RWPE2 (cell line): ENCODE data around the gene TRPT1.

Experiments used
- ATAC-seq: fragments of 200-7000 bp; cut with Tn5 transposase; 3 replicates; pipeline ENCODE4 v1.9.1; 2021; ENCODE audit warnings: low read depth
- DNase-seq: peaks from one replicate; pipeline ENCODE4 v3.0.0-alpha.2; 2020; ENCODE audit warnings: low spot score
- H3K27ac ChIP-seq: fragments of 450-650 bp; 2 replicates; pipeline ENCODE4 v1.5.1; 2017; ENCODE audit warnings: mild to moderate bottlenecking; ENCODE audit not compliant: poor library complexity, severe bottlenecking
- H3K27me3 ChIP-seq: fragments of 250-450 bp; sonication (Bioruptor Pico); 2 replicates; pipeline ENCODE4 v1.5.1; 2021; ENCODE audit warnings: mild to moderate bottlenecking, moderate library complexity; ENCODE audit not compliant: insufficient read depth, poor library complexity, severe bottlenecking
- H3K36me3 ChIP-seq: fragments of 250-450 bp; sonication (Bioruptor Pico); 2 replicates; pipeline ENCODE4 v1.5.1; 2020; ENCODE audit warnings: low read depth, mild to moderate bottlenecking, moderate library complexity
- H3K4me1 ChIP-seq: fragments of 250-450 bp; sonication (Bioruptor Pico); 2 replicates; pipeline ENCODE4 v1.5.1; 2021; ENCODE audit warnings: mild to moderate bottlenecking, moderate library complexity; ENCODE audit not compliant: insufficient read depth, poor library complexity, severe bottlenecking
- H3K4me3 ChIP-seq: fragments of 250-450 bp; sonication (Bioruptor Pico); 2 replicates; pipeline ENCODE4 v1.5.1; 2021; ENCODE audit warnings: mild to moderate bottlenecking, moderate library complexity; ENCODE audit not compliant: severe bottlenecking
- H3K9me3 ChIP-seq: fragments of 250-450 bp; sonication (Bioruptor Pico); 2 replicates; pipeline ENCODE4 v1.5.1; 2021; ENCODE audit warnings: mild to moderate bottlenecking, moderate library complexity; ENCODE audit not compliant: severe bottlenecking
- CTCF ChIP-seq: fragments of 450-650 bp; IDR thresholded peaks from one replicate; pipeline ENCODE4 v1.5.1; 2017; ENCODE audit warnings: mild to moderate bottlenecking, moderate library complexity; ENCODE audit not compliant: poor library complexity, severe bottlenecking

TRPT1 gene

GRCh38 chr11:64261556-64262080, 35.6 kb upstream of the TRPT1 start:
- ATAC-seq (no peak), DNase-seq (no peak)
- no peak overlapping the region for H3K27ac ChIP-seq
- TF ChIP-seq CTCF, result no peak
- H3K9me3 ChIP-seq, result no peaks in the 10 kb centered on the region
- H3K4me1 ChIP-seq, result peaks cover 8% of the 10 kb centered on the region
- no peaks in the 10 kb centered on the region for H3K27me3 ChIP-seq
- no peak overlapping the region for H3K4me3 ChIP-seq
- H3K36me3 ChIP-seq, result peaks cover 77% of the 10 kb centered on the region

- ATAC-seq, result no peak
Observed at GRCh38 chr11:64260147-64260708, 34.2 kb upstream of the TRPT1 start.

GRCh38 chr11:64259533-64260067, 33.6 kb upstream of the TRPT1 start:
- ATAC-seq (no peak), DNase-seq (no peak)
- Histone ChIP-seq H3K36me3 (peaks cover 86% of the 10 kb centered on the region), H3K4me3 (no peak overlapping the region), H3K27me3 (no peaks in the 10 kb centered on the region), H3K9me3 (no peaks in the 10 kb centered on the region), H3K4me1 (peaks cover 8% of the 10 kb centered on the region), H3K27ac (no peak overlapping the region)
- TF ChIP-seq CTCF, result no peak

More at GRCh38 chr11:64260147-64260708, 34.2 kb upstream of the TRPT1 start:
- TF ChIP-seq CTCF, result no peak
- no peak for DNase-seq
- H3K27ac ChIP-seq, result no peak overlapping the region
- no peak overlapping the region for H3K4me3 ChIP-seq
- no peaks in the 10 kb centered on the region for H3K27me3 ChIP-seq
- H3K9me3 ChIP-seq, result no peaks in the 10 kb centered on the region
- peaks cover 8% of the 10 kb centered on the region for H3K4me1 ChIP-seq
- H3K36me3 ChIP-seq, result peaks cover 80% of the 10 kb centered on the region

GRCh38 chr11:64258946-64259532, 33.1 kb upstream of the TRPT1 start:
- no peaks in the 10 kb centered on the region for H3K9me3 ChIP-seq
- DNase-seq (no peak), ATAC-seq (no peak)
- H3K27me3 ChIP-seq, result no peaks in the 10 kb centered on the region
- no peak overlapping the region for H3K4me3 ChIP-seq
- no peak overlapping the region for H3K27ac ChIP-seq
- H3K36me3 ChIP-seq, result peaks cover 86% of the 10 kb centered on the region
- peaks cover 8% of the 10 kb centered on the region for H3K4me1 ChIP-seq
- no peak for TF ChIP-seq CTCF

DNA sequence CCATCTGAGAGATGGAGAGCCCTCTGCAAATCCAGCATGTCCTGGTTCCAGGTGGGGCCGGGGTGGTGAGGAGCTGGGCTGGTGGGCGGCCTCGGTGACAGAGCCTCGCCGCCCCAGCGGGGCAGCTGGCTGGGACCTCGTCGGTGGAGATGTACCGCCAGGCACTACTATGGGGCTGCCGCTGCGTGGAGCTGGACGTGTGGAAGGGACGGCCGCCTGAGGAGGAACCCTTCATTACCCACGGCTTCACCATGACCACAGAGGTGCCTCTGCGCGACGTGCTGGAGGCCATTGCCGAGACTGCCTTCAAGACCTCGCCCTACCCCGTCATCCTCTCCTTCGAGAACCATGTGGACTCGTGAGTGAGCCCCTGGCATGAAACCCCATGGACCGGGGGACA, 32.4 kb upstream of the TRPT1 start:
- no peak for ATAC-seq
- H3K27ac ChIP-seq, result no peak overlapping the region

More for the DNA sequence above, 32.4 kb upstream of the TRPT1 start:
- H3K4me3 ChIP-seq, result no peak overlapping the region
- peaks cover 79% of the 10 kb centered on the region for H3K36me3 ChIP-seq
- DNase-seq, result no peak
- no peaks in the 10 kb centered on the region for H3K9me3 ChIP-seq
- no peak for TF ChIP-seq CTCF
- peaks cover 8% of the 10 kb centered on the region for H3K4me1 ChIP-seq
- H3K27me3 ChIP-seq, result no peaks in the 10 kb centered on the region
